Loucy (cell line): ENCODE results near the gene APC2.

Experiments used
- CTCF ChIP-seq: fragments of 200-600 bp; sonication (generic); conservative IDR thresholded peaks from 2 replicates; pipeline ENCODE4 v1.5.1; 2014; ENCODE audit warnings: mild to moderate bottlenecking, antibody characterized with exemption, low read length
- EZH2phosphoT487 ChIP-seq: fragments of 200-600 bp; IDR thresholded peaks from 2 replicates; pipeline ENCODE4 v1.6.1; 2018; ENCODE audit warnings: antibody characterized with exemption, mild to moderate bottlenecking, moderate library complexity, borderline replicate concordance

GRCh38 chr19:1478934-1479707 is 29.2 kb downstream of the APC2 start, which contains the start of gene C19orf25:
- no peak for TF ChIP-seq CTCF
- TF ChIP-seq EZH2phosphoT487, result no peak
